B cell (primary cell): ENCODE measurements around the gene NRIP3.

ENCODE experiments used
- CTCF ChIP-seq: fragments of 200-600 bp; IDR thresholded peaks from one replicate; pipeline ENCODE4 v1.8.0; 2022; ENCODE audit warnings: antibody characterized with exemption, mild to moderate bottlenecking
- EZH2 ChIP-seq: IDR thresholded peaks from 2 replicates; pipeline ENCODE4 v1.6.1; 2012; ENCODE audit warnings: borderline replicate concordance, low read depth, mild to moderate bottlenecking, moderate library complexity, low read length; ENCODE audit not compliant: insufficient read depth, poor library complexity, severe bottlenecking

GRCh38 chr11:9003573-9004182 lies at the start of gene NRIP3:
- TF ChIP-seq CTCF (no peak), EZH2 (peak; percentile 74)
